Neural cell (in vitro differentiated cells): Measurements from ENCODE around the gene C13orf46. TPM values are rescaled to one million over a fixed set of nuclear protein-coding genes. Genes with fewer than 3 reads are reported as not detected.

Experiments
- H2AFZ ChIP-seq: fragments of 200-600, 300-800 bp; sonication (generic), shearing (Covaris generic); 2 replicates; pipeline ENCODE4 v1.6.0; 2014; ENCODE audit warnings: low read depth, mild to moderate bottlenecking, antibody characterized with exemption, low read length, moderate library complexity
- H3F3A ChIP-seq: fragments of 200-600 bp; shearing (Covaris generic); 2 replicates; pipeline ENCODE4 v1.6.1; 2016; ENCODE audit warnings: mild to moderate bottlenecking, moderate library complexity, mixed read lengths, antibody characterized with exemption, low read length; ENCODE audit not compliant: insufficient read depth, poor library complexity, severe bottlenecking
- H3K27ac ChIP-seq: fragments of 200-600, 300-800 bp; sonication (generic), shearing (Covaris generic); 2 replicates; pipeline ENCODE4 v1.5.1; 2014; ENCODE audit warnings: mild to moderate bottlenecking, low read length, moderate library complexity
- H3K27me3 ChIP-seq: fragments of 300-800, 200-600 bp; sonication (generic), shearing (Covaris generic); 2 replicates; pipeline ENCODE4 v1.6.0; 2014; ENCODE audit warnings: mild to moderate bottlenecking, low read depth, low read length, moderate library complexity; ENCODE audit not compliant: insufficient read depth
- H3K36me3 ChIP-seq: fragments of 300-800, 200-600 bp; sonication (generic), shearing (Covaris generic); 2 replicates; pipeline ENCODE4 v1.5.1; 2014; ENCODE audit warnings: mild to moderate bottlenecking, antibody characterized with exemption, low read length, moderate library complexity; ENCODE audit not compliant: insufficient read depth
- H3K4me2 ChIP-seq: fragments of 300-800, 200-600 bp; sonication (generic), shearing (Covaris generic); 2 replicates; pipeline ENCODE4 v1.6.0; 2014; ENCODE audit warnings: mild to moderate bottlenecking, low read length
- H3K4me3 ChIP-seq: fragments of 300-800, 200-600 bp; sonication (generic), shearing (Covaris generic); 2 replicates; pipeline ENCODE4 v1.5.1; 2014; ENCODE audit warnings: mild to moderate bottlenecking, low read length, moderate library complexity
- H3K79me2 ChIP-seq: fragments of 200-600 bp; shearing (Covaris generic); replicated peaks from 2 replicates; pipeline ENCODE4 v1.6.0; 2014; ENCODE audit warnings: mild to moderate bottlenecking, low read length, moderate library complexity; ENCODE audit not compliant: insufficient read depth
- H3K9ac ChIP-seq: fragments of 300-800, 200-600 bp; sonication (generic), shearing (Covaris generic); 2 replicates; pipeline ENCODE4 v1.6.1; 2016; ENCODE audit warnings: mild to moderate bottlenecking, low read length, mixed read lengths
- H3K9me2 ChIP-seq: fragments of 200-600 bp; shearing (Covaris generic); 2 replicates; pipeline ENCODE4 v1.6.1; 2016; ENCODE audit warnings: mild to moderate bottlenecking, low read length, mixed read lengths; ENCODE audit not compliant: insufficient read depth
- H3K9me3 ChIP-seq: fragments of 200-600, 300-800 bp; sonication (generic), shearing (Covaris generic); 2 replicates; pipeline ENCODE4 v1.6.1; 2016; ENCODE audit warnings: mild to moderate bottlenecking, mixed run types, low read length, moderate library complexity, mixed read lengths
- H4K20me1 ChIP-seq: fragments of 200-600 bp; shearing (Covaris generic); 2 replicates; pipeline ENCODE4 v1.6.1; 2016; ENCODE audit warnings: mild to moderate bottlenecking, mixed run types; ENCODE audit not compliant: insufficient read depth
- EP300 ChIP-seq: fragments of 450-650 bp; conservative IDR thresholded peaks from 2 replicates; pipeline ENCODE4 v1.6.1; 2014; ENCODE audit warnings: antibody characterized with exemption, mild to moderate bottlenecking, moderate library complexity; ENCODE audit not compliant: poor library complexity, severe bottlenecking
- EZH2 ChIP-seq: fragments of 200-600, 300-800 bp; shearing (Covaris generic), sonication (generic); IDR thresholded peaks from 2 replicates; pipeline ENCODE4 v1.6.1; 2014; ENCODE audit warnings: antibody characterized with exemption, low read length, borderline replicate concordance, mild to moderate bottlenecking; ENCODE audit not compliant: insufficient read depth, poor library complexity, severe bottlenecking
- MXI1 ChIP-seq: fragments of 450-650 bp; conservative IDR thresholded peaks from 2 replicates; pipeline ENCODE4 v1.6.1; 2014; ENCODE audit warnings: antibody characterized with exemption, mild to moderate bottlenecking; ENCODE audit not compliant: poor library complexity, severe bottlenecking
- POLR2AphosphoS5 ChIP-seq: IDR thresholded peaks from 2 replicates; pipeline ENCODE4 v1.6.1; 2012
- RAD21 ChIP-seq: fragments of 450-650 bp; conservative IDR thresholded peaks from 2 replicates; pipeline ENCODE4 v1.6.1; 2014; ENCODE audit warnings: antibody characterized with exemption, mild to moderate bottlenecking, moderate library complexity
- SMC3 ChIP-seq: fragments of 450-650 bp; conservative IDR thresholded peaks from 2 replicates; pipeline ENCODE4 v1.6.1; 2014; ENCODE audit warnings: antibody characterized with exemption, mild to moderate bottlenecking, moderate library complexity; ENCODE audit not compliant: poor library complexity
- TAF1 ChIP-seq: IDR thresholded peaks from 2 replicates; pipeline ENCODE4 v1.6.1; 2012; ENCODE audit warnings: low read depth
- polyA plus RNA-seq: library from polyadenylated mRNA; depleted of rRNA; stranded (reverse); fragments of >200 nt; gene quantifications from 2 replicates; pipeline ENCODE4 v1.2.3, GENCODE V29; 2014
- TF ChIP-seq, protein P1 (sequence below): fragments of 450-650 bp; IDR thresholded peaks from 2 replicates; pipeline ENCODE4 v1.5.1; 2014; ENCODE audit warnings: antibody characterized with exemption, mild to moderate bottlenecking, moderate library complexity; ENCODE audit not compliant: poor library complexity, severe bottlenecking
- TF ChIP-seq, protein P2 (sequence below): IDR thresholded peaks from 2 replicates; pipeline ENCODE4 v1.6.1; 2012; ENCODE audit warnings: borderline replicate concordance

C13orf46 gene
- polyA plus RNA-seq, 1 donor from 2014 or later: not detected

DNA sequence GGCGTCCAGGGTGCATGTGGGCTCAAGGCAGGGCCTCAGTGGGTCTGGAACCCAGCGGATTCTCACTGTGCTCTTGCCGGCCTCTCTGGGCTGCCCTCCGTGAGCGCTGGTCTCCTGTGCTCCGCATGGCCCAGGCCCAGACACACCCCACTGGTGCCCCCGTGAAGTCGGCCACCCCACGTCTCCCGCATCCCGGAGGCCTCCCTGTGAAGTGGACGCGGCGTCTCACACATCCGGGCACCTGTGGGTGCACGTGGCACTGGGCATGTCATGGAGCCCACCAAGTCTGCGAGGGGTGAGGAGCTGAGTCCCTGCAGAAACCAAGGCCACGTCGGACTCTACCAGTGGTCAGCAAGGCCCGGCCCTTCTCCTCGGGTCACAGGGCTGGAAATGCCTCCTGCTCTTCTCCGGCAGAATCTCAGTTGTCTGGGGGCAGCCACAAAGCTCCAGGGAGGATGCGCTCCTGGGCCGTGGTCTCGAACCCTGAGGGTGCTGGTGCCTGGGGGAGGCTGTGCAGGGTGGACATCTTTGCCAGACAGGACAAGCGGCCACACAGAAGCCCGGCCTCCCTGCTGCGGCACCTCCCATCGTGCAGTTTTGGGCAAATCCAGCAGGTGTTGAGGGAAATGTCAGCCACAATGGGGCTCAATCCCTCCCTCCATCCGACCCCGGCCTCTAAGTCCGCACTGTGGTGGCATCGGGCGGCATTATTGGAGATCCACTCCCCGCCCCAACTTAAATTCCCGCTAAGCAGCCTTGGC is 2.2 kb downstream of the C13orf46 start:
- no peaks in the 10 kb centered on the region for H3K27me3 ChIP-seq
- TF ChIP-seq EP300 (no peak), POLR2AphosphoS5 (no peak)
- TF ChIP-seq, protein P1, sequence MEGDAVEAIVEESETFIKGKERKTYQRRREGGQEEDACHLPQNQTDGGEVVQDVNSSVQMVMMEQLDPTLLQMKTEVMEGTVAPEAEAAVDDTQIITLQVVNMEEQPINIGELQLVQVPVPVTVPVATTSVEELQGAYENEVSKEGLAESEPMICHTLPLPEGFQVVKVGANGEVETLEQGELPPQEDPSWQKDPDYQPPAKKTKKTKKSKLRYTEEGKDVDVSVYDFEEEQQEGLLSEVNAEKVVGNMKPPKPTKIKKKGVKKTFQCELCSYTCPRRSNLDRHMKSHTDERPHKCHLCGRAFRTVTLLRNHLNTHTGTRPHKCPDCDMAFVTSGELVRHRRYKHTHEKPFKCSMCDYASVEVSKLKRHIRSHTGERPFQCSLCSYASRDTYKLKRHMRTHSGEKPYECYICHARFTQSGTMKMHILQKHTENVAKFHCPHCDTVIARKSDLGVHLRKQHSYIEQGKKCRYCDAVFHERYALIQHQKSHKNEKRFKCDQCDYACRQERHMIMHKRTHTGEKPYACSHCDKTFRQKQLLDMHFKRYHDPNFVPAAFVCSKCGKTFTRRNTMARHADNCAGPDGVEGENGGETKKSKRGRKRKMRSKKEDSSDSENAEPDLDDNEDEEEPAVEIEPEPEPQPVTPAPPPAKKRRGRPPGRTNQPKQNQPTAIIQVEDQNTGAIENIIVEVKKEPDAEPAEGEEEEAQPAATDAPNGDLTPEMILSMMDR: no peak
- H3K9me2 ChIP-seq: no peaks in the 10 kb centered on the region
- no peak overlapping the region for H2AFZ ChIP-seq
- H4K20me1 ChIP-seq: no peaks in the 10 kb centered on the region
- no peak overlapping the region for H3K9ac ChIP-seq
- H3F3A ChIP-seq: no peaks in the 10 kb centered on the region
- H3K36me3 ChIP-seq: no peaks in the 10 kb centered on the region
- H3K4me2 ChIP-seq: no peak overlapping the region
- H3K27ac ChIP-seq: no peak overlapping the region
- H3K79me2 ChIP-seq: no peaks in the 10 kb centered on the region
- H3K9me3 ChIP-seq: no peaks in the 10 kb centered on the region
- H3K4me3 ChIP-seq: no peak overlapping the region

DNA sequence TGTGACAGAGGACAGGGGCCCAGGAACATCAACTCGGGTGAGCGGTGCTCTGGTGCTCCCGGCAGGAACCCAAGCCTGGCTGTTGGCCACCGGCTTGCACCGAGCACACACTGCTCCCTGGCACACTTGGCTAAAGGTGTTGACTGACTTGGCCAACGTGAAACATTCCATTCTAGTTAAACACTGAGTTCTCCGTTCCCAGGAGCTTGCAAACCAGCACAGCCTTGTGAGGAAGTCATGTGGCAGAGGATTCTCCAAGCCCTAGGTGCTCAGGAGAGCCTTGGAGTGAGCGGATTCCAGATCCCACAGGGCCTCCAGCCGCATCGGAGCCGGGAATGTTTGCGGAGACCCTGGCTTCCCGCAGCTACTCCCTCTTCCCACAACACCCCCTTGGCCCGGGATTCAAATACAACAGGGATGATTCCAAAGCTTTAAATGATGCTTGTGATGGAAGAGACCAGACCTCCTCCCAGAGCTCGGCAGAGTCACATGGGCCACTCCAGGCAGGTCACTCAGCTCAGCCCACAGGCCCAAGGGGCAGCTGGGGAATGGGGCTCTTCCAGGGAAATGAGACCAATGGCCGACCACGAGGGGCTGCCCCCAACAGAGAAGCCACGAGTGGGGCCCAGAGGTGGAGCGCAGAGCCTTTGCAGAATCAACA is 2.9 kb downstream of the C13orf46 start:
- H3K27ac ChIP-seq: no peak overlapping the region
- TF ChIP-seq, protein P2, sequence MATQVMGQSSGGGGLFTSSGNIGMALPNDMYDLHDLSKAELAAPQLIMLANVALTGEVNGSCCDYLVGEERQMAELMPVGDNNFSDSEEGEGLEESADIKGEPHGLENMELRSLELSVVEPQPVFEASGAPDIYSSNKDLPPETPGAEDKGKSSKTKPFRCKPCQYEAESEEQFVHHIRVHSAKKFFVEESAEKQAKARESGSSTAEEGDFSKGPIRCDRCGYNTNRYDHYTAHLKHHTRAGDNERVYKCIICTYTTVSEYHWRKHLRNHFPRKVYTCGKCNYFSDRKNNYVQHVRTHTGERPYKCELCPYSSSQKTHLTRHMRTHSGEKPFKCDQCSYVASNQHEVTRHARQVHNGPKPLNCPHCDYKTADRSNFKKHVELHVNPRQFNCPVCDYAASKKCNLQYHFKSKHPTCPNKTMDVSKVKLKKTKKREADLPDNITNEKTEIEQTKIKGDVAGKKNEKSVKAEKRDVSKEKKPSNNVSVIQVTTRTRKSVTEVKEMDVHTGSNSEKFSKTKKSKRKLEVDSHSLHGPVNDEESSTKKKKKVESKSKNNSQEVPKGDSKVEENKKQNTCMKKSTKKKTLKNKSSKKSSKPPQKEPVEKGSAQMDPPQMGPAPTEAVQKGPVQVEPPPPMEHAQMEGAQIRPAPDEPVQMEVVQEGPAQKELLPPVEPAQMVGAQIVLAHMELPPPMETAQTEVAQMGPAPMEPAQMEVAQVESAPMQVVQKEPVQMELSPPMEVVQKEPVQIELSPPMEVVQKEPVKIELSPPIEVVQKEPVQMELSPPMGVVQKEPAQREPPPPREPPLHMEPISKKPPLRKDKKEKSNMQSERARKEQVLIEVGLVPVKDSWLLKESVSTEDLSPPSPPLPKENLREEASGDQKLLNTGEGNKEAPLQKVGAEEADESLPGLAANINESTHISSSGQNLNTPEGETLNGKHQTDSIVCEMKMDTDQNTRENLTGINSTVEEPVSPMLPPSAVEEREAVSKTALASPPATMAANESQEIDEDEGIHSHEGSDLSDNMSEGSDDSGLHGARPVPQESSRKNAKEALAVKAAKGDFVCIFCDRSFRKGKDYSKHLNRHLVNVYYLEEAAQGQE: no peak
- no peak for TF ChIP-seq MXI1
- TF ChIP-seq TAF1: no peak
- TF ChIP-seq, protein P1: no peak
- no peak for TF ChIP-seq POLR2AphosphoS5
- no peak for TF ChIP-seq EZH2
- no peak for TF ChIP-seq SMC3
- TF ChIP-seq EP300: no peak
- TF ChIP-seq RAD21: no peak
- no peaks in the 10 kb centered on the region for H3K79me2 ChIP-seq
- no peaks in the 10 kb centered on the region for H4K20me1 ChIP-seq
- H3K9me3 ChIP-seq: no peaks in the 10 kb centered on the region
- no peak overlapping the region for H3K4me3 ChIP-seq
- H3K9ac ChIP-seq: no peak overlapping the region
- H3K36me3 ChIP-seq: no peaks in the 10 kb centered on the region
- no peaks in the 10 kb centered on the region for H3K9me2 ChIP-seq
- H3K4me2 ChIP-seq: no peak overlapping the region
- H3F3A ChIP-seq: no peaks in the 10 kb centered on the region
- H2AFZ ChIP-seq: no peak overlapping the region
- no peaks in the 10 kb centered on the region for H3K27me3 ChIP-seq
